GM18526 (cell line): ENCODE results near the gene GDPD4.

Experiments
- POLR2A ChIP-seq: IDR thresholded peaks from 3 replicates; pipeline ENCODE4 v1.6.1; 2011; ENCODE audit not compliant: insufficient read length; ENCODE audit errors: extremely low read depth

GDPD4 gene

DNA sequence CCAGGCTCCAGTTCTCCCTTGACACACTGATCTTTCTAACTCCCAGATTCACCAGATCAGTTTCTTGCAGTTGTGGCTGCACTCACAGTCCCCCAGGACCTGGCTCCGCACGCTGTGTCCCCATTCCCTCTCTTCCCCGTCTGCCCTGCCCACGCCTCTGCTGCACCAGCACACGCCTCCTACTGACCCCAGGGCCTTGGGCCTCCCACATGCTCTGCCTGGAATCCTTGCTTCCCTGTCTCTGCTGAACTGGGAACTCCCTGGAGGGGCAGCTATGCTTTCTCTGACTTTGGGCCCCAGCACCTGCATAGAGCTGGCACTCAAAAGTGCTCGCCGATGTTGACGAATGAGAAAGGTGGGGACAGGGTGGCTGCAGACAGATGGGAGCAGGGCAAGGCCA, 104.5 kb downstream of the GDPD4 start:
- TF ChIP-seq POLR2A = no peak

DNA sequence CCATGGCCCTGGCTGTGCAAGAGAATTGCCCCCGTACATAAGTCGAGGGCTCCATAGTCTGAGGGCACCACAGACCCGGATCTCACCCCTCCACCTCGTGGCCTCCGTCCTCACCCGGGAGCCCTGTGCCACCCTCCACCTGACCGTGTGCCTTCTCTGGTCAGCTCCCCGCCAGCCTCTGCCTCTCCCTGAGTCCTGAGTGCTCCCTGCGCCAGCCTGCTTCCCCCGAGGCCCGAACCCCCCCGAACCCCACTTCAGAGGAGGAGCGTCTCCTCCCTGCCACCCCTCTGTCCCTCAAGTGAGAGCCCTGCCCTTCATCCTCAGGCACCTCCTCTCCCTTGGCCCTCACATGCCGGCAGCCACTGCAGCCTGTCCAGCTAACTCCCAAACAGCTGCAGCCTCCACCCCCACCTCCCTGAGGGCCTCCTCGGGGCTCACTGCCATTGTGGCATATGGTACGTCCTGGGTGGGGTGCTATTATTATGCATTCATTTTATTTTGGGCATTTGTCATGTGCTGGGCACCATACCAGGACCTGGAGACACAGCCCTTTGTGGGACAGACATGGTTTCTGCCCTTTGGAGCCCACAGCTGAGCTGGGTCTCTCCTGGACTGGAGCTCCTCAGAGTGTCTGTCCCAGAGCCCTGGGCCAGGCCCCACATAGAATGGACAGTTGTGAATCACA, 106.3 kb downstream of the GDPD4 start:
- no peak for TF ChIP-seq POLR2A

DNA sequence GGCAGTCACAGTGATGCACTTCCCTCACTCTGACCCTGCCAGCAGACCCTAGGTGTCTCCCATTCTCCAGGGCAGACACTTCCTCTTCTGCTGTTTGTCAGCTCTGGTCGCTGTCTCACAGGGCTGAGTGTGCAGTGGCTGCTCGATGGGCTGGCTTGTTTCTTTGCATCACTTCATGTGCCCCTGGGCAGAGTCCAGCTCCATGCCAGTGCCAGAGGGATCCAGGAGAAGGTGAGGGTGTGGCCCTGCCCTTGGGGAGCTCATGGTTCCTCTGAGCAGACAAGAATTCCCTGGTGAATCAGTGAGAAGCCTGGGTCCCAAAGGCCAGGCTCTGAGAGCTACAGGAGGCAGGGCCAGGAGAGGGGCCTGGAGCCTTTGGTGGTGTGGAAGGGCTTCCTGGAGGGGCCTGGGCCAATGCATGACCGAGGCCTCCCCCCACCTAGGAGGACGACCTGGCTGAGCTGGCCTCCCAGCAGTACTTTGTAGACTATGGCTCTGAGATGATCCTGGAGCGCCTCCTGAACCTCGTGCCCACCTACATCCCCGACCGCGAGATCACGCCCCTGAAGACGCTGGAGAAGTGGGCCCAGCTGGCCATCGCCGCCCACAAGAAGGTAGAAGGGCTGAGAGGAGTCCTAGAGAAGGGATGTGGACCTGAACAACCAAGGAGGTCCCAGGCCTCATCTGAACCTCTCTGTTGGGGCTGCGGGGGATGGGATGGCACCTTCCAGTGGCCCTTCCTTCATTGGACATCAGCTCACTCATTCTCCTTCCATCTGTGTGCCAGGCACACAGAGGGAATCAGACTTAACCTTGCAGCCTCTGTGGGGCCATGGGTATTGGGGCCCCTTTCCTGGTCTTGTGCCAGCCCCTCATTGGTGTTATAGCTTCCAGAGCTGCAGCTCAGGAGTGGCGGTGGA, 107.3 kb downstream of the GDPD4 start:
- TF ChIP-seq POLR2A = no peak

DNA sequence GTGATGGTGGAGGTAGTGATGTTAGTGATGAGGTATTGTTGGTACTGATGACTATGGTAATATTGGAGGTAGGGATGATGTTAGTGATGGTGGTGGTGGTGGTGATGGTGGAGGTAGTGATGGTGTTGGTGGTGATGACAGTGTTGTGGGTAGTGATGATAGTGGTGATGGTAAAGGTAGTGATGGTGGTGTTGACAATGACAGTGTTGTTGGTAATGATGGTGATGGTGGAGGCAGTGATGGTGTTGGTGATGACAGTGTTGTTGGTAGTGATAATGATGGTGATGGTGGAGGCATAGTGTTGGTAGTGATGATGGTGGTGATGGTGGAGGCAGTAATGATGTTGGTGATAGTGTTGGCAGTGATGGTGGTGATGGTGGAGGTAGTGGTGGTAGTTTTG, 108.3 kb downstream of the GDPD4 start:
- no peak for TF ChIP-seq POLR2A

DNA sequence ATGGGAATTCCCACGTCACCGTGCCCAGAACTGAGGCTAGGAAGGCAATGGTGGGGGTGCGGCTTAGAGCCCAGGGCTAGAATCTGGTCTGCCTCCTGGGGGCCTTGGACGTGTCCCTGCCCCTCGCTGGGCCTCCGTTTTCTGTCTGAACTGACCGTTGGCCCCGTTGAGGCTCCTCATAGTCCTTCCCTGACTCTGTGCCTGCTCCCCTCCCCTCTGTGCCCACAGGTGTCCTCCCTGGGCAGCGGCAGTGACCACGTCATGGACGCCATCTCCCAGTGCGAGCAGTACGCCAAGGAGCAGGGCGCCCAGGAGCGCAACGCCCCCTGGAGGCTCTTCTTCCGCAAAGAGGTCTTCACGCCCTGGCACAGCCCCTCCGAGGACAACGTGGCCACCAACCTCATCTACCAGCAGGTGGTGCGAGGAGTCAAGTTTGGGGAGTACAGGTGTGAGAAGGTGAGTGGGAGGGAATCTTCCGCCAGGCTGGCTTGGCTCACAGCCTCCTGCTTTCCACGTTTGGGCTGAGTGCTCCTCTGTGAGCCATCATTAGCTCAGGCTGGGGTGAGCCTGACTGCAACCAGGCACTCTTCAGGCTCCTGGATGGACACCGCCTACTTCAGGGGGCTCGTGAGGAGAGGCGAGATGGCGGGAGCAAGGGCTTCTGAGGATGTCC, 109.5 kb downstream of the GDPD4 start:
- TF ChIP-seq POLR2A = no peak

DNA sequence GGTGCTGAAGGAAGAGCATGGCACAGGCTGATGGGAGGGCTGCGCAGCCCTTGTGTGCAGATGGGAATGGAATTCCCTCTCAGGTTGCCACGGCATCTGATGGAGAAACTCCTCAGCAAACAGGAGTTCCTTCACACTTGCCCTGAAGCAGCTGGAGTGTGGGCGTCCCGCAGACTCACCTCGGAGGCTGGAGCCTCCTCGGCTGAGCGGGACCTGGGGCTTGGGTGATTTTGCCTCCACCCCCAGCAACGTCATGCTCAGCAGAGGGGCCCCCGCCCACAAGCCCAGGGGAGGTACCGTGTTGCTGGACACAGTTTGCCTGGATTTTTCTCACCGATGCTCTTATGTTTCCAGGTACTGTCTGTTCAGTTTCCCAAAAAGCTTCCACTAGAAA, 110.1 kb downstream of the GDPD4 start:
- TF ChIP-seq POLR2A = no peak

DNA sequence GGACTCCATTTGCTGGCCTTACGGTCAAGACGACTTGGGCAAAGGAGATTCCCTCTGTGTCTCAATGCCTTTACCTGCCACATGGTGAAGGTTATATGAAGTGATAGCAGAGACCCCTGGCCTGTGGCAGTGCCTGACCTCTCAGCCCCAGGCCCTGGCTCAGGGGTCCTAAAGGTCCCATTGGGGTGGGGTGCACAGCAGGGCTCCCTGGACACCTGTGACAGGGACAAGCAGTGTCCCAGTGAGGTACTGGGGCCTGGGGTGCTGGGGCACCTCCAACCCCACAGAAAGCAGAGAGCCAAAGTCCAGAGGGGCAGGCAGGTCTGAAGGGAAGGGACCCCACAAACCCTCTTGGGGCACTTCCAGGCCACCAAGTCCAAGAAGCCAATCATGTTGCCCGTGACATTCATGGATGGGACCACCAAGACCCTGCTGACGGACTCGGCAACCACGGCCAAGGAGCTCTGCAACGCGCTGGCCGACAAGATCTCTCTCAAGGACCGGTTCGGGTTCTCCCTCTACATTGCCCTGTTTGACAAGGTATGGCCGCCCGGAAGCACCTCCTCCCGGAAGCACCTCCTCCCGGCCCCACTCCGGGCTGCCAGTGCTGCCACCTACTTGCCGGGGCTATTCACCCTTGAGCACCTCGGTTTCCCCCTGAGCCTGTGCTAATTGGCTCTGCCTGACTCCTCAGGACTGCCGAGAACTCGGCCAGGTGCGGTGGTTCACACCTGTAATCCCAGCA, 111.0 kb downstream of the GDPD4 start:
- no peak for TF ChIP-seq POLR2A

DNA sequence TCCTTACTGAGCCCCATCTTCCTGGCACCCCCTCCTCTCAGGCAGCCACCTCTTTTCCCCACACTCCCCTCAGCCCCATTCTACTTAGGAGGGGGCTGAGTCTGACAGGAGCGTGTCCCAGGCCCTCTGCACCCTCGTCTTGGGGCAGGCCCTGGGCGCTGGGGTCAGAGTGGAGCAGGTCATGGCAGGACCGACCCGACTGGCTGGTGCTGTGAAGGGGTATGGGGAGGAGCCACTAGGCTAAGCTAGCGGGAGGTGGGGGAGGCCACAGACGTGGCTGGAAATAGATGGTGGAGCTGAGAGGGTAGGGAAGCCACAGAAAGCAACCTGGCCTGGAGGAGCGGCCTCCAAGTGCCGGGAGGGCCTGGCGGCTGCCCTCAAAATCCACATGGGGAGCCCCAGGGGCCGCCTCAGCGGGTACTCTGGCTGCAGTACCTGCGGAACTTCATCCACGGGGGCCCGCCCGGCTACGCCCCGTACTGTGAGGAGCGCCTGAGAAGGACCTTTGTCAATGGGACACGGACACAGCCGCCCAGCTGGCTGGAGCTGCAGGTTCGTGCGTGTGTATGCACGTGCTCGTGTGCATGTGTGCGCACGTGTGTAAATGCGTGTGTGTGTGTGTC, 111.8 kb downstream of the GDPD4 start:
- TF ChIP-seq POLR2A = no peak

DNA sequence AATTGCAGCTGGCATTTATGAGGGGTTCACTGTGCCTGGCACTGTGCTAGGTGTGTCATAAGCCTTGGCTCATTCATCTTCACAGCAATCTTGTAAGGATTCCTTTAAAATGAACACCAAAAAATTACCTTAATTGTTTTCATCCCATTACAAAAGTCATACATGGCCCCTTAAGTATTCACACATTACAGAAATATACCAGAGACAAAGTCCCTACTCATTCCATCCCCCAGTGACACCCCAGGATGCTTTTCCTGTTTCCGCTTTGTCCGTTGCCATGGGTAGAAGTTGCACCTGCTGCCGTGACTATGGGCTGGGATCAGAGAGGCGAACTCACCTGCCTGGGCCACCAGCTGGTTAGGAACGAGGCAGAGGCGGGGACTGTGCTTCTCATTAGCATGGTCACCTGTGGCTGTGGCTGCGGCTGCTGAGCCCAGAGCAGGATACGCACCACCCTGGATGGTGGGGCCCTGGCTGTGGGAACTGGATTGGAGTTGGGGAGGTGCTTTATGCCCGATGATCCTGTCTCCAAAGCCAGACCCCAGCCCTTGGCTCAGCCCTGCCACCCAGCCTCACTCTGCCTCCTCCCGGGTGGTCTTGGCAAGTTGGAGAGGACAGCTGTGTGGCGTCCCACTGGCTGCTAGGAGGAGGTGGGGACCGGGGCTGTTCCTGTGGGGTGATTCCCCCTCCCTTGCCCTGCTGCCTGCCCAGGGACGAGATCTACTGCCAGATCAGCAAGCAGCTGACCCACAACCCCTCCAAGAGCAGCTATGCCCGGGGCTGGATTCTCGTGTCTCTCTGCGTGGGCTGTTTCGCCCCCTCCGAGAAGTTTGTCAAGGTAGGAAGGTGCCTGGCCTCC, 112.6 kb downstream of the GDPD4 start:
- TF ChIP-seq POLR2A = no peak

DNA sequence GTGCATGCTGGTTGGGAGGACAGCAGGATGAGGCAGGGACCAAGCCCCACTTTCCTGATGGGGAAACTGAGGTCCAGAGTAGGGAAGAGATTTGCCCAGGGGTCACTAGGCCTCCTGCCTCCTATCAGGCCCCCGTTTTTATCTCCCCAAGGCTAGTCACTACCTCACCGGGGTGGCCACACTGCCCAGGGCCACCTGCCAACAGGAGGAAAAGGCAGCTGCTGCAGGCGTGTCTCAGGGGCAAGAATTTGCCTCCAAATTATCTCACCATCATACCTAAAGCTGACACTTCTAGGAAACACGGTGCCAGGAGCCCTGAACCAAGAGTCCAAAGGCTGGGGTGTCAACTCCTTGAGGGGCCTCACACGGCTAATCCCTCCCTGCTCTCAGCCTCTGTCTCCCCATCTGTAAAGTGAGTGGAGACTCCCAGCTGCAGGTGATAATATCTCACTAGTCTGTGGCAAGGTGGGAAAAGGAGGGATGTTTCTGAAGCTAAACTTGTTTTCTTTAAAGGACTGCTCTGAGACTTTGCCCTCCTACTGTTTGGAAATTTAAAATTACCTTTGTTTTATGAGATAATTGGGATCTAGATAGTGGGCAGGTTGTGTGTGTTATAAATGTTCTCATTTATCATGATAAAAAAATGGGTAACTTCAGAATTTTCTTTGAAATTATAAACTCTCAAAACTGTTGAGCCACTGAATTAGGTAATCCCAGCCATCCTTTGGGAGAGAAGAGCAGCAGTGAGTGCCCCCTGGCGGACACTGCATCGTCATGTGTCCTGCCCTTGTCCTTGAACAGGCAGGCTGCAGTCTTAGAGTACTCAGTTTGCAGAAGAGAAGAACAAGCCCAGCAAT, 113.5 kb downstream of the GDPD4 start:
- TF ChIP-seq POLR2A = no peak

DNA sequence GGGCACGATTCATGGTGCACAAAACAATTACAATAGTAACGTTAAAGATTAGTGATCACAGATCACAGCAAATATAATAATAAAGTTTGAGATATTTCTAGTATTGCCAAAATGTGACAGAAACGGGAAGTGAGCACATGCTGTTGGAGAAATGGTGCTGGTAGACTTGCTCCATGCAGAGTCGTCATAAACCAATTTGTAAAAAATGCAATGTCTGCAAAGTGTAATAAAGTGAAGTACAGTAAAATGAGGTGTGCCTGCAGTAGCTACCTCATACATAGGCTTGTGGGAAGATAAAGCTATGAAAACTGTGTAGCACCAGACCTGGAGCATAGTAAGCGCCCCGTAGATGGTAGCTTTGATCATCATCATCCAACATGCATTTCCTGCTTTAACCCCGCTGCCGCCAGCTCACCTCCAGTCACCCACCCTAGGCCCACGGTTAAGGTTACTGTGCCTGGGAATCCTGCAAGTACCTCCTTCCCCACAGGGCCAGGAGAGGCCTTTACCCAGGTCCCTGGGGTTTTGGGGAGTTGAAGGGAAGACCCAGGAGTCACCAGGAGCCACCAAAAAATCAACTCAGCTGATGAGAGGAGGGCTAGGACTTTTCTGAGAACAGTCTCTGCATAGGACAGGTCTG, 114.3 kb downstream of the GDPD4 start:
- TF ChIP-seq POLR2A = no peak

DNA sequence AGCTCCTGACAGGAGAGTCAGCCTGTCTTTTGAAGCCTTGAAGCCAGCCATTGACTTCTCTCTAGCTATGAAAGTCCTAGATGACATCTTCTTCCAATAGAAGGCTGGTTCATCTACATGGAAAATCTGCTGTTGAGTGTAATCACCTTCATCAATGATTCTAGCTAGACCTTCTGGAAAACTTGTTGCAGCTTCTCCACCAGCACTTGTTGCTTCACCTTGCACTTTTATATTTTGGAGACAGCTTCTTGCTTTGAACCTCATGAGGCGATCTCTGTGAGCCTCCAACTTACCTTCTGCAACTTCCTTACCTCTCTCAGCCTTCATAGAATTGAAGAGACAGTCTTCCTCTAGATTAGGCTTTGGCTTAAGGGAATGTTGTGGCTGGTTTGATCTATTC, 115.2 kb downstream of the GDPD4 start:
- TF ChIP-seq POLR2A = no peak
